H1 (cell line): ENCODE data around the gene PLPPR2. TPM values are rescaled to one million over a fixed set of nuclear protein-coding genes. Genes with fewer than 3 reads are reported as not detected.

Experiments used
- CTCF ChIA-PET: fragments of 300-600 bp; sonication (Branson Sonifier 250); formaldehyde crosslinking; loops from one replicate; lab custom pipeline; 2021; ENCODE audit not compliant: partially characterized antibody; lab: Charles Lee
- POLR2A ChIA-PET: fragments of 300-600 bp; sonication (Branson Sonifier 250); formaldehyde crosslinking; loops from one replicate; lab custom pipeline; 2021; ENCODE audit warnings: inconsistent platforms; ENCODE audit not compliant: partially characterized antibody; lab: Charles Lee
- DNase-seq, 2 experiments: peaks; one replicate each; pipeline versions ENCODE4 v3.0.0 to v3.0.0-alpha.2; 2010 to 2022; ENCODE audit warnings: low spot score in 2 of 2, low read depth in 1 of 2, mixed read lengths in 1 of 2
- FAIRE-seq: peaks from 2 replicates; lab custom pipeline; 2011; peaks lifted over from hg19 to GRCh38; lab: Jason Lieb, UNC
- H2AFZ ChIP-seq: 2 replicates; pipeline ENCODE4 v1.8.1; 2012; ENCODE audit warnings: low read length, inconsistent platforms
- H2AK5ac ChIP-seq: 2 replicates; pipeline ENCODE4 v1.6.1; 2013; ENCODE audit warnings: low read depth, low read length
- H2BK120ac ChIP-seq: replicated peaks from 2 replicates; pipeline ENCODE3; 2013; ENCODE audit warnings: low read depth, low read length, inconsistent platforms
- H2BK12ac ChIP-seq: 2 replicates; pipeline ENCODE4 v1.6.1; 2013; ENCODE audit warnings: low read depth, low read length
- H2BK15ac ChIP-seq: 2 replicates; pipeline ENCODE4 v1.6.1; 2013; ENCODE audit warnings: low read length
- H2BK20ac ChIP-seq: 2 replicates; pipeline ENCODE4 v1.6.1; 2013; ENCODE audit warnings: low read length
- H2BK5ac ChIP-seq: 2 replicates; pipeline ENCODE4 v1.6.1; 2013; ENCODE audit warnings: low read depth, low read length
- H3K14ac ChIP-seq: 2 replicates; pipeline ENCODE4 v1.6.1; 2013; ENCODE audit warnings: inconsistent platforms; ENCODE audit not compliant: insufficient read length
- H3K18ac ChIP-seq: 2 replicates; pipeline ENCODE4 v1.6.1; 2013; ENCODE audit warnings: low read length; ENCODE audit errors: extremely low read depth
- H3K23ac ChIP-seq: 2 replicates; pipeline ENCODE4 v1.6.1; 2013; ENCODE audit warnings: inconsistent platforms; ENCODE audit not compliant: insufficient read length
- H3K23me2 ChIP-seq: 2 replicates; pipeline ENCODE4 v1.6.1; 2013; ENCODE audit warnings: low read depth, low read length
- H3K27ac ChIP-seq: 2 replicates; pipeline ENCODE4 v1.6.1; 2011; ENCODE audit warnings: low read depth, low read length, inconsistent platforms
- H3K27me3 ChIP-seq, 4 experiments: replicated peaks in 1 of 4; 1 replicate in 1 of 4; 2 replicates in 3 of 4; pipeline versions ENCODE4 v1.6.1 to v1.8.1; 2011 to 2013; ENCODE audit warnings: low read length in 3 of 4, mild to moderate bottlenecking in 3 of 4, inconsistent platforms in 2 of 4, mixed read lengths in 2 of 4, moderate library complexity in 1 of 4; ENCODE audit not compliant: control insufficient read depth in 3 of 4, insufficient read depth in 3 of 4; ENCODE audit errors: extremely low read depth in 1 of 4
- H3K36me3 ChIP-seq, 4 experiments: 2 replicates each; pipeline versions ENCODE4 v1.6.1 to v1.8.1; 2011 to 2013; ENCODE audit warnings: mild to moderate bottlenecking in 4 of 4, low read length in 3 of 4, moderate library complexity in 2 of 4, control low read depth in 1 of 4, inconsistent platforms in 1 of 4; ENCODE audit not compliant: insufficient read depth in 4 of 4, control insufficient read depth in 2 of 4
- H3K4ac ChIP-seq: replicated peaks from 2 replicates; pipeline ENCODE3; 2013; ENCODE audit warnings: low read length, low read depth, mixed read lengths, inconsistent platforms; ENCODE audit not compliant: insufficient read length
- H3K4me1 ChIP-seq, 4 experiments: replicated peaks in 1 of 4; 1 replicate in 1 of 4; 2 replicates in 3 of 4; pipeline versions ENCODE4 v1.6.1 to v1.8.1; 2011 to 2013; ENCODE audit warnings: low read length in 3 of 4, inconsistent platforms in 2 of 4, mixed read lengths in 1 of 4; ENCODE audit not compliant: insufficient read depth in 4 of 4, control insufficient read depth in 3 of 4
- H3K4me2 ChIP-seq, 2 experiments: 2 replicates each; pipeline versions ENCODE4 v1.6.1 to v1.8.1; 2011 to 2013; ENCODE audit warnings: low read depth in 2 of 2, low read length in 2 of 2, control low read depth in 1 of 2, inconsistent platforms in 1 of 2, mild to moderate bottlenecking in 1 of 2; ENCODE audit not compliant: insufficient read depth in 1 of 2
- H3K4me3 ChIP-seq, 4 experiments: fragments of 200-600, 300-600 bp in 1 of 4; sonication (generic), shearing (Covaris generic), sonication (Bioruptor Twin) in 1 of 4; 2 replicates each; pipeline versions ENCODE4 v1.5.1 to v1.8.1; 2011 to 2016; ENCODE audit warnings: low read length in 4 of 4, low read depth in 3 of 4, control low read depth in 2 of 4, inconsistent platforms in 2 of 4, mild to moderate bottlenecking in 2 of 4, mixed read lengths in 1 of 4, moderate library complexity in 1 of 4; ENCODE audit not compliant: insufficient read depth in 2 of 4; ENCODE audit errors: extremely low read depth in 1 of 4
- H3K56ac ChIP-seq: replicated peaks from 2 replicates; pipeline ENCODE3; 2013; ENCODE audit warnings: low read depth, mild to moderate bottlenecking, mixed read lengths, low read length, inconsistent platforms; ENCODE audit not compliant: insufficient read length
- H3K79me1 ChIP-seq: 2 replicates; pipeline ENCODE4 v1.6.1; 2013; ENCODE audit warnings: low read depth, low read length, control low read depth
- H3K79me2 ChIP-seq, 2 experiments: 2 replicates each; pipeline versions ENCODE4 v1.6.1 to v1.8.1; 2012 to 2013; ENCODE audit warnings: low read length in 2 of 2, mild to moderate bottlenecking in 2 of 2, inconsistent platforms in 1 of 2; ENCODE audit not compliant: insufficient read depth in 2 of 2, control insufficient read depth in 1 of 2
- H3K9ac ChIP-seq, 4 experiments: replicated peaks in 1 of 4; 1 replicate in 1 of 4; 2 replicates in 3 of 4; pipeline versions ENCODE4 v1.6.1 to v1.8.1; 2011 to 2013; ENCODE audit warnings: low read depth in 3 of 4, low read length in 3 of 4, control low read depth in 2 of 4, mild to moderate bottlenecking in 2 of 4, moderate library complexity in 2 of 4, inconsistent platforms in 1 of 4; ENCODE audit errors: extremely low read depth in 1 of 4
- H3K9me3 ChIP-seq, 2 experiments: 2 replicates each; pipeline versions ENCODE4 v1.6.1 to v1.8.1; 2012 to 2013; ENCODE audit warnings: mild to moderate bottlenecking in 2 of 2, moderate library complexity in 2 of 2, control low read depth in 1 of 2, inconsistent platforms in 1 of 2, low read depth in 1 of 2, low read length in 1 of 2, mixed read lengths in 1 of 2; ENCODE audit not compliant: insufficient read depth in 2 of 2
- H4K20me1 ChIP-seq, 2 experiments: replicated peaks in 1 of 2; 2 replicates each; pipeline versions ENCODE3 to v1.8.1; 2011 to 2013; ENCODE audit warnings: inconsistent platforms in 2 of 2, low read length in 2 of 2, mild to moderate bottlenecking in 1 of 2; ENCODE audit not compliant: insufficient read depth in 2 of 2, control insufficient read depth in 1 of 2
- H4K5ac ChIP-seq: 2 replicates; pipeline ENCODE4 v1.6.1; 2013; ENCODE audit warnings: low read length, low read depth, mixed read lengths, inconsistent platforms; ENCODE audit not compliant: insufficient read length
- H4K8ac ChIP-seq: 2 replicates; pipeline ENCODE4 v1.8.0; 2013; ENCODE audit warnings: mild to moderate bottlenecking, moderate library complexity, low read length, inconsistent platforms; ENCODE audit not compliant: insufficient read depth; ENCODE audit errors: extremely low read depth
- H4K91ac ChIP-seq: replicated peaks from 2 replicates; pipeline ENCODE3; 2013; ENCODE audit warnings: low read length, mixed read lengths, inconsistent platforms; ENCODE audit not compliant: insufficient read length
- BACH1 ChIP-seq: IDR thresholded peaks from 2 replicates; pipeline ENCODE4 v1.6.1; 2012; ENCODE audit warnings: low read length, improper control_type of control experiment
- E2F6 ChIP-seq: IDR thresholded peaks from 2 replicates; pipeline ENCODE4 v1.6.1; 2012; ENCODE audit warnings: inconsistent platforms
- FOSL1 ChIP-seq: IDR thresholded peaks from 2 replicates; pipeline ENCODE4 v1.6.1; 2011; ENCODE audit warnings: mild to moderate bottlenecking, low read depth, low read length, moderate library complexity; ENCODE audit not compliant: insufficient read depth
- HDAC6 ChIP-seq: IDR thresholded peaks from one replicate; pipeline ENCODE4 v1.7.1; 2012; ENCODE audit warnings: low read depth, mild to moderate bottlenecking, inconsistent platforms, low read length, moderate library complexity
- JUN ChIP-seq: IDR thresholded peaks from 2 replicates; pipeline ENCODE4 v1.6.1; 2011; ENCODE audit warnings: low read depth, mild to moderate bottlenecking, improper control_type of control experiment, low read length
- PHF8 ChIP-seq: fragments of 200-600 bp; sonication (generic); conservative IDR thresholded peaks from 2 replicates; pipeline ENCODE4 v1.7.1; 2012; ENCODE audit warnings: low read depth, mild to moderate bottlenecking, inconsistent platforms, low read length, moderate library complexity
- POLR2A ChIP-seq, 2 experiments: IDR thresholded peaks; 1 replicate in 1 of 2; 2 replicates in 1 of 2; pipeline ENCODE4 v1.6.1; 2011; ENCODE audit warnings: low read depth in 2 of 2, low read length in 2 of 2, mild to moderate bottlenecking in 2 of 2; ENCODE audit errors: control extremely low read depth in 1 of 2
- RAD21 ChIP-seq, 2 experiments: IDR thresholded peaks in 1 of 2; conservative IDR thresholded peaks in 1 of 2; 2 replicates each; pipeline ENCODE4 v1.6.1; 2011; ENCODE audit warnings: low read depth in 2 of 2, low read length in 2 of 2, improper control_type of control experiment in 1 of 2, inconsistent platforms in 1 of 2, mild to moderate bottlenecking in 1 of 2, moderate library complexity in 1 of 2
- TAF1 ChIP-seq: IDR thresholded peaks from 2 replicates; pipeline ENCODE4 v1.6.1; 2011; ENCODE audit warnings: mild to moderate bottlenecking, low read depth, low read length
- TCF12 ChIP-seq: IDR thresholded peaks from 2 replicates; pipeline ENCODE4 v1.6.1; 2011; ENCODE audit warnings: low read depth, mild to moderate bottlenecking, low read length
- WGBS, 2 experiments: shearing (Covaris generic) in 1 of 2; methylation state at CpG; one replicate each; pipeline versions ENCODE4 v1.1.6 to v1.1.7; 2013 to 2015; ENCODE audit warnings: low lambda C conversion rate in 2 of 2, mixed read lengths in 2 of 2, inconsistent platforms in 1 of 2, low coverage in 1 of 2, missing lambda C conversion rate in 1 of 2; ENCODE audit not compliant: insufficient replicate concordance in 2 of 2, insufficient coverage in 1 of 2, insufficient read length in 1 of 2; ENCODE audit errors: extremely low coverage in 1 of 2, missing lambda C conversion rate in 1 of 2; 5-methylcytosine and 5-hydroxymethylcytosine counted together
- polyA plus RNA-seq, 7 experiments: library from polyadenylated mRNA; depleted of rRNA in 3 of 7; stranded (reverse) in 5 of 7; unstranded in 2 of 7; fragments of >200 nt in 5 of 7; fragments of 200-250 nt in 2 of 7; gene quantifications; 1 replicate in 5 of 7; 2 replicates in 1 of 7; 4 replicates in 1 of 7; pipeline versions ENCODE4 v1.2.1 to v1.2.3, GENCODE V29; 2011 to 2013; ENCODE audit warnings: missing spikeins in 2 of 7, mixed read lengths in 2 of 7
- total RNA-seq: library from RNA; stranded (reverse); fragmentation: NEBNext Ultra II Directional; extraction: Animal tissue kit (Norgen Biotek cat#: 25700); gene quantifications from 2 replicates; pipeline ENCODE4 v1.2.1, GENCODE V29; 2021

PLPPR2 gene
- total and polyA plus RNA-seq, 2 of the 8 experiments (the other 6 are each of a cell fraction or from before 2014, with no cell fraction given) = 7.2 to 11.7 TPM

- Histone ChIP-seq H4K8ac (peak within 1 kb of the TSS; percentile 83; the same call in 1 of the 2 replicates), H3K14ac (no peak within 1 kb of the TSS), H2BK12ac (0 out of 2 replicates have a peak within 1 kb of the TSS, but pooled peaks have one; percentile 17), H4K20me1 (peaks cover 2 to 5% of the 10 kb centered on the region in 2 experiments), H4K5ac (no peak within 1 kb of the TSS), H2AFZ (peak within 1 kb of the TSS; percentile 88), H2BK20ac (no peak within 1 kb of the TSS), H3K4me1 (peaks cover 0 to 4% (median 1%) of the 10 kb centered on the region in 4 experiments; a peak in 4 of 7 replicates), H3K56ac (no peak within 1 kb of the TSS), H3K4ac (no peak within 1 kb of the TSS), H3K79me1 (no peaks in the 10 kb centered on the region), H3K4me2 (peak within 1 kb of the TSS; percentile 54 to 80), H2BK120ac (no peak within 1 kb of the TSS), H3K79me2 (no peaks in the 10 kb centered on the region), H4K91ac (no peak within 1 kb of the TSS), H3K9ac (peak within 1 kb of the TSS in 3 of 4 experiments; percentile 26 to 45 (median 38); a peak in 5 of 7 replicates), H3K23ac (no peak within 1 kb of the TSS), H3K36me3 (peaks cover 0 to 5% (median 2%) of the 10 kb centered on the region in 4 experiments; a peak in 2 of 8 replicates), H3K27me3 (no peaks in the 10 kb centered on the region; a peak in 2 of 7 replicates), H2AK5ac (no peak within 1 kb of the TSS), H3K23me2 (peaks cover 11% of the 10 kb centered on the region; the same call in 1 of the 2 replicates), H2BK5ac (no peak within 1 kb of the TSS), H3K18ac (no peak within 1 kb of the TSS; the same call in 1 of the 2 replicates), H2BK15ac (peak within 1 kb of the TSS; percentile 92; the same call in 1 of the 2 replicates), H3K9me3 (no peaks in the 10 kb centered on the region), H3K4me3 (peak within 1 kb of the TSS; percentile 47 to 77 (median 62)), H3K27ac (no peak within 1 kb of the TSS)
- ChIA-PET POLR2A (interaction anchor here (0.8 to 2.8 kb wide), 9 partner anchors 10 to 84 kb away, joined by 3 to 13 read pairs (median 4); partner anchors contain the start of gene EPOR), CTCF (interaction anchor here (0.7 to 2.8 kb wide), 10 partner anchors 8 to 90 kb away, joined by 3 to 9 read pairs (median 4); partner anchors contain the start of gene TSPAN16)
- WGBS, 2 experiments = 15% methylated on average over 36 of the region's 53 CpGs; no CpG with 5 or more reads in 1 of the 2 experiments
- peak; percentile 79 to 94 for DNase-seq
- FAIRE-seq = peak; percentile 32
- TF ChIP-seq BACH1 (no peak), TCF12 (no peak), TAF1 (no peak), JUN (no peak), RAD21 (IDR thresholded peaks at IDR 0.05 in 1 of 2, conservative IDR thresholded peaks at IDR 0.05 in 1 of 2; ENCODE audit: low read depth in 2 of 2, low read length in 2 of 2) (0 out of 4 replicates have a peak, but pooled peaks of 1 of the 2 experiments have one; percentile 3), HDAC6 (no peak), E2F6 (no peak; the same call in 1 of the 2 replicates), POLR2A (IDR thresholded peaks at IDR 0.05; ENCODE audit: control extremely low read depth in 1 of 2, low read depth in 2 of 2, low read length in 2 of 2) (peak in 1 of 2 experiments; percentile 60; a peak in 2 of 3 replicates), FOSL1 (no peak), PHF8 (peak; percentile 69)
These were observed 15.8 kb upstream of the PLPPR2 start, which contains the start of gene RAB3D for GRCh38 chr19:11339254-11340098. RAB3D (minus strand) TSS chr19:11339657; CDS start chr19:11337399, 2,258 bp downstream.
